NCI-H1694 (cell line): Measurements from ENCODE around the gene MICA.
"Not testable (repeated sequence)": the region's sequence is repeated elsewhere in the genome, so short reads cannot be mapped to it uniquely, and the experiment has no call there.

Experiments
- DNase-seq: peaks from one replicate; lab custom pipeline; 2025; lab: John Stamatoyannopoulos, UW

Gene MICA

GRCh38 chr6:31383149-31383548 is 20.2 kb upstream of the MICA start:
- no peak for DNase-seq

- DNase-seq: no peak
Measured at GRCh38 chr6:31385041-31385440, 18.4 kb upstream of the MICA start.

- no peak for DNase-seq
Measured at GRCh38 chr6:31386099-31386498, 17.3 kb upstream of the MICA start.

- no peak for DNase-seq
Measured at GRCh38 chr6:31386977-31387376, 16.4 kb upstream of the MICA start.

GRCh38 chr6:31388916-31389801 is 14.2 kb upstream of the MICA start:
- not testable (repeated sequence) for DNase-seq

- DNase-seq: not testable (repeated sequence)
Measured at GRCh38 chr6:31389802-31390132, 13.6 kb upstream of the MICA start.

GRCh38 chr6:31393932-31394331 is 9.5 kb upstream of the MICA start:
- DNase-seq: no peak

- DNase-seq: no peak
Measured at GRCh38 chr6:31394381-31394780, 9.0 kb upstream of the MICA start.

GRCh38 chr6:31395832-31396231 is 7.6 kb upstream of the MICA start:
- DNase-seq: no peak

GRCh38 chr6:31396422-31397152 is 6.8 kb upstream of the MICA start:
- DNase-seq: peak; percentile 50

GRCh38 chr6:31397153-31397499 is 6.3 kb upstream of the MICA start:
- not testable (repeated sequence) for DNase-seq

- DNase-seq: no peak
Measured at GRCh38 chr6:31397901-31398525, 5.4 kb upstream of the MICA start.

- DNase-seq: peak; percentile 16
Measured at GRCh38 chr6:31399589-31400466, 3.6 kb upstream of the MICA start.

- no peak for DNase-seq
Measured at GRCh38 chr6:31400467-31401289, 2.7 kb upstream of the MICA start.

- no peak for DNase-seq
Measured at GRCh38 chr6:31401403-31401802, 2.0 kb upstream of the MICA start.

- DNase-seq: no peak
Measured at GRCh38 chr6:31402324-31403282, 792 bp upstream of the MICA start.

- DNase-seq: not testable (repeated sequence)
Measured at GRCh38 chr6:31404061-31404364, 618 bp downstream of the MICA start.

- DNase-seq: no peak
Measured at GRCh38 chr6:31405996-31406395, 2.6 kb downstream of the MICA start.

GRCh38 chr6:31407699-31408098 is 4.3 kb downstream of the MICA start:
- DNase-seq: no peak

- DNase-seq: no peak
Measured at GRCh38 chr6:31412506-31412905, 9.1 kb downstream of the MICA start.
